ENCODE measurements around the gene TNFAIP3. TPM values are rescaled to one million over a fixed set of nuclear protein-coding genes. Genes with fewer than 3 reads are reported as not detected.
A peak's percentile ranks its signal among the peaks of the same experiment; 100 is the strongest.

Gene TNFAIP3
- polyA plus RNA-seq, 3 donors, result 35.5 to 273 (median 38.4) TPM

GRCh38 chr6:137823826-137824555 lies 43.1 kb upstream of the TNFAIP3 start:
- 38% methylated on average over 4 of the region's 11 CpGs for WGBS (ENCODE audit: insufficient coverage)
- DNase-seq, result peak; percentile 78 to 90 (median 82)
- peaks cover 0 to 6% (median 0%) of the 10 kb centered on the region in 7 donors for H3K9me3 Mint-ChIP-seq
- no peak for TF ChIP-seq CTCF (IDR thresholded peaks at IDR 0.05)
- Histone ChIP-seq H3K4me3 (replicated peaks in 1 of 3; ENCODE audit: low read depth in 2 of 3, low read length in 3 of 3) (no peak overlapping the region), H3K9ac (ENCODE audit: insufficient read depth, low read length, poor library complexity, severe bottlenecking) (no peak overlapping the region), H3K9me3 (replicated peaks in 1 of 2; ENCODE audit: control insufficient read depth in 1 of 2, insufficient read depth in 1 of 2, low read length in 2 of 2) (no peaks in the 10 kb centered on the region), H3K27me3 (ENCODE audit: control insufficient read depth in 2 of 2, insufficient read depth in 2 of 2, low read length in 2 of 2) (no peaks in the 10 kb centered on the region), H3K79me2 (ENCODE audit: insufficient read depth, low read length) (no peaks in the 10 kb centered on the region), H3K4me2 (replicated peaks; ENCODE audit: extremely low read depth, low read length, poor library complexity, severe bottlenecking) (no peak overlapping the region), H2AFZ (ENCODE audit: insufficient read depth, low read depth, low read length, poor library complexity, severe bottlenecking) (peak overlapping the region; percentile 19), H4K20me1 (ENCODE audit: insufficient read depth, low read length) (no peaks in the 10 kb centered on the region), H3K36me3 (replicated peaks in 1 of 2; ENCODE audit: control insufficient read depth in 1 of 2, insufficient read depth in 2 of 2, low read length in 2 of 2) (no peaks in the 10 kb centered on the region), H3K4me1 (ENCODE audit: control insufficient read depth in 1 of 2, insufficient read depth in 2 of 2, low read length in 2 of 2) (peaks cover 6 to 11% of the 10 kb centered on the region in 2 donors), H3K27ac (ENCODE audit: low read depth in 1 of 2, low read length in 2 of 2) (peak overlapping the region; percentile 21 to 67)
- intact Hi-C loops (cut with micrococcal nuclease), result no loop called here
- H3K4me1 Mint-ChIP-seq, result peaks cover 20% of the 10 kb centered on the region
- peak overlapping the region in 1 of 2 donors; percentile 45 for H3K4me3 Mint-ChIP-seq
- peaks cover 0 to 2% (median 0%) of the 10 kb centered on the region in 3 donors for H3K27me3 Mint-ChIP-seq (ENCODE audit: low read depth in 3 of 3)
- peak overlapping the region; percentile 79 to 95 (median 90) for H3K27ac Mint-ChIP-seq
- no peaks in the 10 kb centered on the region for H3K36me3 Mint-ChIP-seq

GRCh38 chr6:137824556-137824879 lies 42.5 kb upstream of the TNFAIP3 start:
- Mint-ChIP-seq H3K4me1 (peaks cover 19% of the 10 kb centered on the region), H3K27me3 (ENCODE audit: low read depth in 3 of 3) (peaks cover 0 to 2% (median 0%) of the 10 kb centered on the region in 3 donors), H3K4me3 (no peak overlapping the region), H3K36me3 (peaks cover 0 to 3% of the 10 kb centered on the region in 2 donors), H3K9me3 (peaks cover 0 to 6% (median 0%) of the 10 kb centered on the region in 7 donors), H3K27ac (peak overlapping the region in 6 of 7 donors; percentile 79 to 95 (median 90))
- Histone ChIP-seq H3K27ac (ENCODE audit: low read depth in 1 of 2, low read length in 2 of 2) (peak overlapping the region in 1 of 2 donors; percentile 67), H3K4me1 (ENCODE audit: control insufficient read depth in 1 of 2, insufficient read depth in 2 of 2, low read length in 2 of 2) (peaks cover 6 to 11% of the 10 kb centered on the region in 2 donors), H3K79me2 (ENCODE audit: insufficient read depth, low read length) (no peaks in the 10 kb centered on the region), H3K4me2 (replicated peaks; ENCODE audit: extremely low read depth, low read length, poor library complexity, severe bottlenecking) (no peak overlapping the region), H3K36me3 (replicated peaks in 1 of 2; ENCODE audit: control insufficient read depth in 1 of 2, insufficient read depth in 2 of 2, low read length in 2 of 2) (no peaks in the 10 kb centered on the region), H4K20me1 (ENCODE audit: insufficient read depth, low read length) (no peaks in the 10 kb centered on the region), H3K27me3 (ENCODE audit: control insufficient read depth in 2 of 2, insufficient read depth in 2 of 2, low read length in 2 of 2) (no peaks in the 10 kb centered on the region), H3K9me3 (replicated peaks in 1 of 2; ENCODE audit: control insufficient read depth in 1 of 2, insufficient read depth in 1 of 2, low read length in 2 of 2) (no peaks in the 10 kb centered on the region), H3K4me3 (replicated peaks in 1 of 3; ENCODE audit: low read depth in 2 of 3, low read length in 3 of 3) (no peak overlapping the region), H3K9ac (ENCODE audit: insufficient read depth, low read length, poor library complexity, severe bottlenecking) (no peak overlapping the region), H2AFZ (ENCODE audit: insufficient read depth, low read depth, low read length, poor library complexity, severe bottlenecking) (no peak overlapping the region)
- no peak for DNase-seq
- no peak for TF ChIP-seq CTCF (IDR thresholded peaks at IDR 0.05)
- WGBS (ENCODE audit: insufficient coverage), result no CpG with 5 or more reads among the region's 1 CpG
- intact Hi-C loops (cut with micrococcal nuclease), result no loop called here
